Inflammatory macrophage treated with lipopolysaccharide for 1 hour (primary cell): Measurements from ENCODE around the gene C17orf107.
A peak's percentile ranks its signal among the peaks of the same experiment; 100 is the strongest.

ENCODE experiments used
- DNase-seq, 2 donors: peaks; one replicate each; pipeline ENCODE4 v3.0.0-alpha.2; 2020 to 2022

Gene C17orf107

DNA sequence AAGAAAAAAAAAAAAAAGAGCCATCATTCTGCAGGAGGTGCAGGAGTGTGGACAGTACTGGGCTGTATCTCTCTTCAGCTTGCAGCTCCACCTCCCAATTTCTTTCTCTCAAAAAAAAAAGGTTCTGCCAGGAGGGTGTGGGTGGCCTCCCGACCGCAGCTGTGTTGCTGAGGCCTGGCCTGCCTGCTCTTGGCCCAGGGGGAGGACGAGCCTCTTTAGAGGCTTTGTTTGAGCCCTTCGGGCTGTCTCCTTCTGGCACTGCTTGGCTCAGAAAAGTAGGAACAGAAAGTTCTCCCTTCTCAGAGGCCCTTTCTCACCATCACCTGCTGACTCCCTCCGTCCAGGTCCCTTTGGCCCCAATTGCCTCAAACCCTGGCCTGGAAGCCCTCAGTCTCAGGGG lies 22.2 kb upstream of the C17orf107 start:
- peak in 1 of 2 donors; percentile 58 for DNase-seq

GRCh38 chr17:4879601-4880000 lies 19.7 kb upstream of the C17orf107 start:
- peak; percentile 89 to 95 for DNase-seq

DNA sequence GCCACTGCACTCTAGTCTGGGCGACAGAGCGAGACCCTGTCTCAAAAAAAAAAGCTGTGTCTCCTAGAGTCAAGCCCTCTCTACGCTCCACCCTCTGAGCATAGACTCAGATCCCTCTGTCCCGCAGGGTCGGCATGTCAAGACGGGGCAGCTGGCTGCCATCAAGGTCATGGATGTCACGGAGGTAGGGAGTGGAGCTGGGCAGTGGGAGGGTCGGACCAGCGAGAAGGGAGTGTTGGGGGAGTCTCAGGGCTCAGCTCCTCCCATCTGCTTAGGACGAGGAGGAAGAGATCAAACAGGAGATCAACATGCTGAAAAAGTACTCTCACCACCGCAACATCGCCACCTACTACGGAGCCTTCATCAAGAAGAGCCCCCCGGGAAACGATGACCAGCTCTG lies 18.5 kb upstream of the C17orf107 start:
- no peak for DNase-seq

DNA sequence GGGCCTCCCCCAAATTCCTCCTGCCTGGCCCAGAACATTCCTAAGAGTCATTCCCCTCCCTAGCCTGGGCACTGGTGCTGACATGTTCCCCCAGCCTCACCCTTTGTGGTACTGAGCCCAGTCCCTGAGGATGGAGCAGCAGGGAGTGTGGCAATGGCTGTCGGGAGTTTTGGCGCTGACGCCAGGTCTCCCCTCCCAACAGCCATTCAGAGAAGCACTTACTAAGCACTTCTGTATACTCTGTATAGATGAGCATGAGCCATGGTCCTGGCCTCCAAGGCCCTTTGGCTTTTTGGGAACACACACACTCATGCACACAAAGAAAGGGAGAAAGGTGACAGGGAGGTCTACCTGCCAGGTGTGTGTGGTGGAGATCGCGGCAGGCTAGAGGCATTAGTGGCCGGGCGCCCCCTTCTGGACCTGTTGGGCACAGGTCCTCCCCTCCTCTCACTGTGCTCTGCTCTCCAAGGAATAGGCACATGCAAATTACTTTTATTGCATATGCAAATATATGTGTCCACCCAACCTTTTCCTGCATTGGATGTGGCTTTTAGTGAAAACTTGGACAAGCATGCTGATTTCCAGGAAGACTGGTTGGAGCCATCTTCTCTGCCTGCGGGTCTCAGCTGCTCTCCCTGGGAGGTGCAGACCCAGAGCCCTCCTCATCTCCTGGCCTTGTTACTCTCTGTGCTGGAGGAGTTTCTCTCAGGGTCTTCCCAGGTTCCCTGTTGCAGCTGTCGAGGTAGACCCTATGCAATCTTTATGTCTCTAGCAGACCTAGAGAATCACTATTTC lies 17.4 kb upstream of the C17orf107 start:
- peak; percentile 42 to 65 for DNase-seq

DNA sequence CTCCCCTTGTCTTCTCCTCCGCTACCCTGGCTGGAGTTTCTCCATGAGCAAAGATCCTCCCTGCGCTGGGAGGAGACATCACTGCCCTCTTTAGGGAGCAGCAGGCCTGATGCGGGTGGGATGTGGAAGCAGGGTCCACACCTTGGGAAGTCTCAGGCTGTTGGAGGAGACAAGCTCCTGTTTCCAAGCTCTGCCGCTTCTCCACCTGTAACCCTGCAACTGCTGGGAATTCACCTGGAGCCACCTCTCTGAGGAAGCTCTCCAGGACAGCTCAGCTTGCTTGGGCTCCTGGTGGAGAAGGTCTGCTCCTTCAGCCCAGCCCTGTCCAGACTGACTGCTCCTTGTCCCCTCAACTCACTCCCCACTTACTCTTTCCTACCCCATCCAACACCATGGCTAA lies 14.8 kb upstream of the C17orf107 start:
- DNase-seq: no peak

DNA sequence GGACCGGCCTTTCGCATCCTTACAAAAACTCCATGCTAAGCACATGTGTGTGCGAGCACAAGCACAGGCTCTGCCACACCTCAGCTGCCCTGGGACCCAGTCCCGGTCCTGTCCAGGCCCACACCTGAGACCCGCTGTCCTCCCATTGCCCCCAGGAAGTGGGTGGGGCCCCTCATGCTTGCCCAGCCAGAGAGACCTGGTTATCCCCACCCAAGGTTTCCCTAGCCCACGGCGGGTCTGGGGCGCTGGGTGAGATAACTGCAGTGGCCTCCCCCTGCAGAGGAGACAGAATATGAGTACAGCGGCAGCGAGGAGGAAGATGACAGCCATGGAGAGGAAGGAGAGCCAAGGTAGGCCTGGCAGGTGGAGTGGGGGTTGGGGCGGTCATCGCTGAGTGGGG lies 12.5 kb upstream of the C17orf107 start:
- DNase-seq: no peak

GRCh38 chr17:4887581-4887980 lies 11.8 kb upstream of the C17orf107 start:
- no peak for DNase-seq

- DNase-seq: no peak
Observed at GRCh38 chr17:4891411-4892410, 7.6 kb upstream of the C17orf107 start.

DNA sequence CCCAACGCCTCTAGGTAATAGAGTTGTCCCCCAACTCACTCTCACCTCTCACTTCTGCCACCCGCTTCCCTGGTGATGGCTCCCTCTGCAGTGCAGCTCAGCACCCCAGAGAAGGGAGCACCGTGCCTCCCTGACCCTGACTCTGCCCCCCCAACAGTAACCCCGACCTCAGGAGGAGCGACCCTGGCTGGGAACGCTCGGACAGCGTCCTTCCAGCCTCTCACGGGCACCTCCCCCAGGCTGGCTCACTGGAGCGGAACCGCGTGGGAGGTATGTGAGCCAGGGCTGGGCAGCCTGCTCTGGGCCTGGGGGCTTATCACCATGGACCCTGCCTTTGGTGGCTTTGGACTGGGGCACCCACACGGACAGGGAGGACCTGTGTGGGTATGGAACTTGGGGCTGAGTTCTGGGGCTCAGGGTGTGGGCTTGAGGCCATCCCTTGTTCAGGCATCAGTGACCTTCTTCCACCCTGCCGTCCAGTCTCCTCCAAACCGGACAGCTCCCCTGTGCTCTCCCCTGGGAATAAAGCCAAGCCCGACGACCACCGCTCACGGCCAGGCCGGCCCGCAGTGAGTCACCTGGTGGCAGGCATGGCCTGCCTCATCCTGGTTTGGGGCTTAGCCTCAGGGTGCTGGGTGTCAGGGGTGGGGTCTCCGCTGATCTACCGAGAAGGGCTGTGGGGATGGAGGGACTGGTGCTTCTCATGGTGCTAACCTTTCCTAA lies 6.7 kb upstream of the C17orf107 start:
- DNase-seq: no peak

DNA sequence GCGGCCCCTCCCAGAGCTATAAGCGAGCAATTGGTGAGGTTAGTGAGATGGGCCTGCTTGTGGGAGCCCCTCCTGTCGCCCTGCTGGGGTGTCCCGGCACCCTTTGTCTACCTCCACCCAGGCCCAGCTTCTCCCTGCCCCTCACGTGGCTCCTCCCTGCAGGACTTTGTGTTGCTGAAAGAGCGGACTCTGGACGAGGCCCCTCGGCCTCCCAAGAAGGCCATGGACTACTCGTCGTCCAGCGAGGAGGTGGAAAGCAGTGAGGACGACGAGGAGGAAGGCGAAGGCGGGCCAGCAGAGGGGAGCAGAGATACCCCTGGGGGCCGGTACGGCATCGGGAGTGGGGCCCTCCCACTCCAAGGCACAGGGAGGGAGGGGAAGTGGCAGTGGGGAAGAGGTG lies 6.1 kb upstream of the C17orf107 start:
- DNase-seq: no peak

DNA sequence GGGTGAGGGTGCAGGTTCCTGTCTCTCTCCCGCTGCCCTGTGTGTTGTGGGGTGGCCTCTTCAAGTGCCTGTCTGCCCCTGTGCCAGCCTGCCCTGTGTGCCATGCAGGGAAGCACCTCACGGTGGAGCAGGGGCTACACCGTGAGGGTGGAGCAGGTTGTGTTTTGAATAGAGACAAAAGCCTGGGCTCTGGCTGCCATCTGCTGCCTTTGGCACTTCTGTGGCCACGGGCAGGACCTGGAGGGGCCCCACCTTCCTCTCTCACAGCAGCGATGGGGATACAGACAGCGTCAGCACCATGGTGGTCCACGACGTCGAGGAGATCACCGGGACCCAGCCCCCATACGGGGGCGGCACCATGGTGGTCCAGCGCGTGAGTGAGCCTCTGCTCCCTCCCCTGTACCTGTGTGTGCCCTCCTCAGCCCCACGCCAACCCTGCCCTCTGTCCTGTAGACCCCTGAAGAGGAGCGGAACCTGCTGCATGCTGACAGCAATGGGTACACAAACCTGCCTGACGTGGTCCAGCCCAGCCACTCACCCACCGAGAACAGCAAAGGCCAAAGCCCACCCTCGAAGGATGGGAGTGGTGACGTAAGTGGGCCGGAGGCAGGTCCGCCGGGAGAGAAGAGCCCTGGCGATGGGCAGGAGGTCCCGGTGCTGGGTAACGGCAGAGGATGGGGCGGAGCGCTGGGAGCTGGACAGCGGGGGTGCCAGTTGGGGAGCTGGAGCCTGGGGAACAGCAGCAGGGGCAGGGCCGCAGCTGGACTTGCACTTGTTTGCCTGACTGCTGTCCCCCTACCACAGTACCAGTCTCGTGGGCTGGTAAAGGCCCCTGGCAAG lies 5.4 kb upstream of the C17orf107 start:
- no peak for DNase-seq

GRCh38 chr17:4895121-4895520 lies 4.2 kb upstream of the C17orf107 start:
- DNase-seq: no peak

DNA sequence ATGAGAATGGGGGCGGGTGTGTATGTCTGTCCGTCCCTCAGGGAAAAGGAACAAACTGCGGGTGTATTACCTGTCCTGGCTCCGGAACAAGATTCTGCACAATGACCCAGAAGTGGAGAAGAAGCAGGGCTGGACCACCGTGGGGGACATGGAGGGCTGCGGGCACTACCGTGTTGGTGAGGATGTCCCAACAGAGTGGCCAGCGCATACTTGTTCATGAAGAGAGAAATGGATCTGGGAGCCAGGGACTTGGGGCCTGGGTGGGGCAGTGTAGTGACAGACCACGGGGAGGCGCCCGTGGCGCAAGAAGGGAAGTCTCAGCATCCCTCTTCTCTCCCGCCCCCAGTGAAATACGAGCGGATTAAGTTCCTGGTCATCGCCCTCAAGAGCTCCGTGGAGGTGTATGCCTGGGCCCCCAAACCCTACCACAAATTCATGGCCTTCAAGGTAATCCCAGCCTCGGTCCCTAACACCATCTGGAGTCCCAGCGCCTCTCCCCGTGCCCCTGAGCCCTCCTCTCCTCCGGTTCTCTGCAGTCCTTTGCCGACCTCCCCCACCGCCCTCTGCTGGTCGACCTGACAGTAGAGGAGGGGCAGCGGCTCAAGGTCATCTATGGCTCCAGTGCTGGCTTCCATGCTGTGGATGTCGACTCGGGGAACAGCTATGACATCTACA lies 3.5 kb upstream of the C17orf107 start:
- DNase-seq: peak; percentile 45 to 76

DNA sequence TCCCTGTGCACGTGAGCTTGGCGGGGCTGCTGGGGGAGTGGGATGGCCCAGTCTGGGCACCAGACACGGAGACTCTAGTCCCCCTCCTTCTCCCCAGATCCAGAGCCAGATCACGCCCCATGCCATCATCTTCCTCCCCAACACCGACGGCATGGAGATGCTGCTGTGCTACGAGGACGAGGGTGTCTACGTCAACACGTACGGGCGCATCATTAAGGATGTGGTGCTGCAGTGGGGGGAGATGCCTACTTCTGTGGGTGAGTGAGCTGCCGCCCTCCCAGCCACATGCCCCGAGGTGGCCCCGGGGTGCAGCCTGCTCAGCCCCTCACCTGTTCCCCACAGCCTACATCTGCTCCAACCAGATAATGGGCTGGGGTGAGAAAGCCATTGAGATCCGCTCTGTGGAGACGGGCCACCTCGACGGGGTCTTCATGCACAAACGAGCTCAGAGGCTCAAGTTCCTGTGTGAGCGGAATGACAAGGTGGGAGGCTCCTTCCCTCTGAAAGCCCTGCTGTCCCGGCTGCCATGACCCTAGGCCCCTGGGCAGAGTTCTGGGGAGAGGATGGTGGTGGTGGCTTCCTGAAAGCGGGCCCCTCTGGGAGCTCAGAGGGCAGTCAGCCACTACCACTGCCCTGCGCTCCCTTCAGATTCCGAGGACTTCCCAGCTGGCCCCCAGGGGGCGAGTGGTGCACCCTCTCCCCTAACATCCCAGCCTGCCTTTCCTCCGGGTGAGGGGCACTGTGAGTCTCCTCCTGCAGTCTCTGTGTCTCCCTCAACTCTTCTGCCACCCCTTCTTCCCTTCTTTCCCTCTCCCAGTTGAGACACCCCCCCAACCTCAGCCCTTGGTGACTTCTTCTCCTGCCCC lies 2.8 kb upstream of the C17orf107 start:
- DNase-seq: no peak

DNA sequence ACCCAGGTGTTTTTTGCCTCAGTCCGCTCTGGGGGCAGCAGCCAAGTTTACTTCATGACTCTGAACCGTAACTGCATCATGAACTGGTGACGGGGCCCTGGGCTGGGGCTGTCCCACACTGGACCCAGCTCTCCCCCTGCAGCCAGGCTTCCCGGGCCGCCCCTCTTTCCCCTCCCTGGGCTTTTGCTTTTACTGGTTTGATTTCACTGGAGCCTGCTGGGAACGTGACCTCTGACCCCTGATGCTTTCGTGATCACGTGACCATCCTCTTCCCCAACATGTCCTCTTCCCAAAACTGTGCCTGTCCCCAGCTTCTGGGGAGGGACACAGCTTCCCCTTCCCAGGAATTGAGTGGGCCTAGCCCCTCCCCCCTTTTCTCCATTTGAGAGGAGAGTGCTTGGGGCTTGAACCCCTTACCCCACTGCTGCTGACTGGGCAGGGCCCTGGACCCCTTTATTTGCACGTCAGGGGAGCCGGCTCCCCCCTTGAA lies 2.1 kb upstream of the C17orf107 start:
- DNase-seq: no peak

DNA sequence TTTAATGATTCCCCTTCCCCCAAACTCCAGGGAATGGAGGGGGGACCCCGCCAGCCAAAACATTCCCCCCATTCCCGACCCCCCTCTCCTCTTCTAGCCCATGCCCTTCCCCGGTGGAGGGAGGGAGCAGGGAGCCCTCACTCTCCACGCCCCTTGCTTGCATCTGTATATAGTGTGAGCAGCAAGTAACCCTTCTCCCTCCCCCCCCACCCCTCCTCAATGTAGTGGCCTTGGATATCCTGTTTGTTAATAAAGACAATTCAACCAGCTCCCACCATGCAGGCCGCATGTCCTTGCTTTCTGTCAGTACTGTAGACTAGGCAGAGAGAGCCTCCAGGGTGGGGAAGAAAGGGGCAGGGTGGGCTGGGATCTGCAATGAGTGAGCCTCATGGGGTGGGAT lies 1.6 kb upstream of the C17orf107 start:
- no peak for DNase-seq

DNA sequence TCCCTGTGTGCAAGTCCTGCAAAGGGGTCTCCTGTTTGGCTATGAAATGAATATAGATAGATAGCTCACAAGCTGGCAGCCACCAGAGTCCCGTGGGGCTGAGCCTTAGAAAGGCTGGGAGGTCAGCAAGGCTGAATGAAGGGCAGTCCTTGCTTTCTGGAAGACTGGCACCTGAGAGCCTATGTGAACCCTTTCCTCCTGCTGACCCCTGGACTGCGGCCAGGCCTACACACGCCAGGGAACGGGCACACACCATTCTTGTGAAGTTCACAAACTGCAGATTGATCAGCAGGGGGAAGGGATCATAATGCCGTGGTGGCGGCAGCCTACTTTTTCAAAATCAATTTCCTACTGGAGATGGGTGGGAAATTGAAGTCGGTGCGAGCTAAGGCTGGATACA lies 985 bp upstream of the C17orf107 start:
- no peak for DNase-seq

GRCh38 chr17:4898927-4899326 lies 409 bp upstream of the C17orf107 start:
- no peak for DNase-seq

- DNase-seq: peak in 1 of 2 donors; percentile 57
Observed at GRCh38 chr17:4900231-4901107, 1.1 kb downstream of the C17orf107 start.
